ENCODE data around the gene ASIC4.

Gene ASIC4

DNA sequence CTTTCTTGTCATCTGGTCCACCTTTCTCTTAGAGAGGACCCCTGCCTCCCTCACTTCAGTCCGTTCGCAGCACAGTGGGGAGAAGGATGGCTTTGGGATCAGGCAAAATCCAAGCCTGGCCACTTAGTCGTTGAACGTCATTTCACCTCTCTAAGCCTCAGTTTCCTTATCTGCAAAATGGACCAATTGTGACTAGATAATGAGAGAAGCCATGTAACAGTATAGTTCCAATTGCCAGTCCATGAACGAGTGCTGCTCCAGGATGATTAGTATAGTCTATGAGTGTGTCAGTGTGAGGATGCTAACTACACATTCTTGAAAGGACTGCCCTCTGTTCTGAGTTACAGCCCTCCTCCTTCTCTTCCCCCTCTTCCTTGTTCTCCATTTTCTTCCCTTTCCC is 58.9 kb downstream of the ASIC4 start:
- no peak for DNase-seq (ENCODE audit: low read depth)
- TF ChIP-seq, protein P1, sequence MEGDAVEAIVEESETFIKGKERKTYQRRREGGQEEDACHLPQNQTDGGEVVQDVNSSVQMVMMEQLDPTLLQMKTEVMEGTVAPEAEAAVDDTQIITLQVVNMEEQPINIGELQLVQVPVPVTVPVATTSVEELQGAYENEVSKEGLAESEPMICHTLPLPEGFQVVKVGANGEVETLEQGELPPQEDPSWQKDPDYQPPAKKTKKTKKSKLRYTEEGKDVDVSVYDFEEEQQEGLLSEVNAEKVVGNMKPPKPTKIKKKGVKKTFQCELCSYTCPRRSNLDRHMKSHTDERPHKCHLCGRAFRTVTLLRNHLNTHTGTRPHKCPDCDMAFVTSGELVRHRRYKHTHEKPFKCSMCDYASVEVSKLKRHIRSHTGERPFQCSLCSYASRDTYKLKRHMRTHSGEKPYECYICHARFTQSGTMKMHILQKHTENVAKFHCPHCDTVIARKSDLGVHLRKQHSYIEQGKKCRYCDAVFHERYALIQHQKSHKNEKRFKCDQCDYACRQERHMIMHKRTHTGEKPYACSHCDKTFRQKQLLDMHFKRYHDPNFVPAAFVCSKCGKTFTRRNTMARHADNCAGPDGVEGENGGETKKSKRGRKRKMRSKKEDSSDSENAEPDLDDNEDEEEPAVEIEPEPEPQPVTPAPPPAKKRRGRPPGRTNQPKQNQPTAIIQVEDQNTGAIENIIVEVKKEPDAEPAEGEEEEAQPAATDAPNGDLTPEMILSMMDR (IDR thresholded peaks at IDR 0.05; ENCODE audit: insufficient read depth, low read depth, low read length, missing control alignments): no peak

GRCh38 chr2:219574484-219575311 is 60.4 kb downstream of the ASIC4 start:
- no peak overlapping the region for H3K4me3 ChIP-seq (ENCODE audit: low read depth, low read length)
- TF ChIP-seq, protein P1 (IDR thresholded peaks at IDR 0.05; ENCODE audit: insufficient read depth, low read depth, low read length, missing control alignments): no peak
- DNase-seq (ENCODE audit: low read depth): no peak

More for the DNA sequence above, 58.9 kb downstream of the ASIC4 start:
- H3K4me3 ChIP-seq (ENCODE audit: low read depth, low read length): no peak overlapping the region

DNA sequence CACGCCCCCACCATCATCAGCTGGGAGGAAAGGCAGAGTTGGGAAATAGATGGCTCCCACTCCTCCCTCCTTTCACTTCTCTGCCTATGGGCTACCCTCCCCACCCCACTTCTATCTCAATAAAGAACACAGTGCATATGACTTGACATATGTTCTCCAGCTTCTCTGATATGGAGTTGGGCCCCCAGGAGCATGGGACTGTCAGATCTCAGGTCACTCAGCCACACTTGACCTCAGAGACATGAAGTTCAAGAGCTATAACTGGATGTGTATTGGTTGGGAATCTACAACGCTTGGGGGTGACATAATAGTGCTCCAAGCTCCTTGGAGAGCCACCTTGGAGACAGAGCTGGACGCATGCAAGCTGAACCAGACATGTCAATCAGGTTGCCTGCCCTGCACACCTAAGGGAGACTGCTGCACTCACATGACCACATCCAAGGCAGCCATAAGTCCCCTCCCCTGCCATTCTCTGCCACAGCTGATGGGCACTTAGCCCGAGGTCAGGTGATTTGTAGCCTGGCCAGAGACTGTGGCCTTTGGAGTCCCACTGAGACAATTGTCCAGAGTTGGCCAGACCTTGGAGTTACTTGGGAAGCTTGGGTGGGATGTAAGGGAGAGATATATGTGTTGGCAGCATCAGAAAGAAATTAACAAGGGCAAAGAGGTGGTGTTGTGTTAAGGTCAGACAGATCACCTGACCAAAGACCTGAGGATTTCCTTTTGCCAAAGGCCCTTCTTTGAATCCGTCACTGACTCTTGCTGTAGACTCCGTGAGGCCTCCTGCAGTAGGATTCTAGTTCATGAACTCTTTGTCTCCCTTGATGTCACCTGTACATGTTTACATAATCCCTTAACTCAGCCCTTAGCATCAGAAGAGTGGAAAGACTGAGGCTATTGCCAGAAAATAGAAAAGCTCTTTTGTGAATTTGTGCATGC is 61.6 kb downstream of the ASIC4 start:
- DNase-seq (ENCODE audit: low read depth): no peak
- no peak overlapping the region for H3K4me3 ChIP-seq (ENCODE audit: low read depth, low read length)
- TF ChIP-seq, protein P1 (IDR thresholded peaks at IDR 0.05; ENCODE audit: insufficient read depth, low read depth, low read length, missing control alignments): no peak

DNA sequence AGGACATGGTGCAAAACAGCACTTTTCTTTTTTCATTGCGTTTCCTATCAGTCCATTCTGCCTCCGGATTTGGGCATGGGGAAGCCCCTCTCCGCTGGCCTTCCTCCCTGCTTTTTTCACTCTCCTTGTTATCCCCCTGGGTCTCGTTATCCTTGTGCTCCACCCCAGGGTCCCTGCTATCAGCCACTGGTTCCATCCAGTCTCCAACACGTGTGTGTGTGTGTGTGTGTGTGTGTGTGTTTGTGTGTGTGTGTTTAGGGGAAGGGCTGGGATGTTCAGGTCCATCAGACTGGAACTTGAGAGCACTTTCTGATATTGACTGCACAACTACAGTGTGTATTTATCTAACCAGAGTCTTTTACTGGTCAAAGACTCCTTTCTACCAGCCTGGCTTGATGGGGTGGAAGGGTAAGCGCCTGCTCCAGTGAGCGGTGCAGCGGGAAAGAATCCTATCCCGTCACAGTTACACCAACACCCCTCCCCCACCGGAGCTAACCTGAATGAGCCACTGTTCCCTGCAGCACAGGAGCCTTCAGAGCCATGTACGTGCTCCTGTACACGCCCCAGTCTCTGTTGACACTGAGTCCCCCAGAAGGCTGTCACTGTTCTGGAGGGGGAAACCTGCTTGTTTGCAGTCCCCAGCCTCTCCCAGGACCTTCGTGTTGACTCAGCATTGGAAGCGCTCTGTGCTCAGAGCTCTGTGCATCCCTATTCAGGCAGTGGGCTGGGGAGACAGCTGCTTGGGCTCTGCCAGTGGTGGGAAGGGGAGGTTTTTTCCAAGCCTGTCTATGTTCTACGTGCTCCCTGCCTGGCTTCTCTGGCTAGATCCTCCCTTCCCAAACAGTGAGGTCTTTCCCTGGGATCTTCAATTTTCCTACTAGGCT is 62.5 kb downstream of the ASIC4 start:
- H3K4me3 ChIP-seq (ENCODE audit: low read depth, low read length): no peak overlapping the region
- DNase-seq (ENCODE audit: low read depth): no peak
- TF ChIP-seq, protein P1 (IDR thresholded peaks at IDR 0.05; ENCODE audit: insufficient read depth, low read depth, low read length, missing control alignments): no peak

- TF ChIP-seq, protein P1 (IDR thresholded peaks at IDR 0.05; ENCODE audit: insufficient read depth, low read depth, low read length, missing control alignments): no peak
- no peak overlapping the region for H3K4me3 ChIP-seq (ENCODE audit: low read depth, low read length)
- DNase-seq (ENCODE audit: low read depth): no peak
These were observed 64.7 kb downstream of the ASIC4 start for GRCh38 chr2:219578811-219579613.

All from GM12865 (cell line).